Limb (tissue), 2 donors: Measurements from ENCODE around the gene ME2.
A peak's percentile ranks its signal among the peaks of the same experiment; 100 is the strongest.
"Not testable (repeated sequence)": the region's sequence is repeated elsewhere in the genome, so short reads cannot be mapped to it uniquely, and the experiment has no call there.

Experiments used
- DNase-seq, 2 donors: peaks; one replicate each; pipeline ENCODE4 v3.0.0-alpha.2; 2016; ENCODE audit errors: extremely low spot score in 2 of 2

ME2 gene

DNA sequence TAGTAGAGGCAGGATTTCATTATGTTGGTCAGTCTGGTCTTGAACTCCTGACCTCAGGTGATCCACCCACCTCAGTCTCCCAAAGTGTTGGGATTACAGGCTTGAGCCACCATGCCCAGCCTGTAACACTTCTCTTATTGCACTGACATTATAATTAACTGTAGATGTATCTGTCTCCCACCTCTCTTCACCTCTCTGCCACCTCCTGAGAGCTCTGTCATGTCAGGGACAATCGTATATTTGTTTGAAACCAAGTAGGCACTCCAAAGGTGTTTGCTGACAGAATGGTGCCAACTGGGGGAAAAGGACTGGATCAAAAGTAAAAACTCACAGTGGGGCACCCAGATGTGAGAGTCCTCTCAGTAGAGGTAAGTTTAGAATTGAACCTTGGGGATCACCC lies 17.3 kb upstream of the ME2 start:
- DNase-seq, result no peak

DNA sequence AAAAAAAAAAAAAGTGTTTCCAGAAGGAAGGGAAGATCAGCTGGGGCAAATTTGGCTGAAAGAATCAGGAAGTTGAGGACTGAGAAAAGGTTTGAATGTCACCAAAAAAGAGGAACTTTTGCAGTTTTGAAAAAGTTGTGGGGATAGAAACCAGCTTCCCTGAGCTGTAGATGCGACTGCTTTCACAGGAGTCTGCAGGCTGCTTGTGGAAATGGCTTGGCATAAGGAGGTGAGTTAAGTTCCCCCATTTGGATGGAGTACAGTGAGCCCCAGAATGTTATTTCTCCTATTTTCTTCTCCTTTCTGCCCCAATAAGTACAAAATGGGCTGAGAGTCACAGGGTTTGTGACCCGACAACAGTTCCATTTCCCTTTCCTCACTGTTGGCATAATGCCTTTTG lies 16.5 kb upstream of the ME2 start:
- no peak for DNase-seq

DNA sequence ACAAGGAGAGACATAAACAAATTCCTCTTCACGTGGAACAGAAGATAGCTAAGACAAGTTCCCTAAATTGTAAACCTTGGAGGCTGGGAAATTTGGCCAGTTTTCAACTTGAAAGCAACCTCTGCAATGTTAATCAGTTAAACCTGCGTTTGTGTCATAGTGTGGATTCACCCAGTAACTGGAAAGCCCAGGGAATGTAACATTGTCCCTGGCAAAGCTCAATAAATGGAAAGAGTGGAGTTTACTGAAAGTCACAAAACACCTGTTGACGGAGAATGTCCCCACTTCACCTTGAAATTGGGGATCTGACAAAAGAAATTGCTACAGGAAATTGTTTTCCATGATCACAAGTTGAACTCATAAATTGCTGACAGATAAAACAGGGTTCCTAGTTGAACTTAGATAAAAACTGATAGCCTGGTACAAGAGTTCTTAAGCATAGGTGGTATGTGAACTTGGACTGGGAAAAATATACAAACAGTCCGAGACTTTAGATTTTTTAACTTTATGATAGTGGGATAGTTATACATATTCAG lies 15.0 kb upstream of the ME2 start:
- no peak for DNase-seq

DNA sequence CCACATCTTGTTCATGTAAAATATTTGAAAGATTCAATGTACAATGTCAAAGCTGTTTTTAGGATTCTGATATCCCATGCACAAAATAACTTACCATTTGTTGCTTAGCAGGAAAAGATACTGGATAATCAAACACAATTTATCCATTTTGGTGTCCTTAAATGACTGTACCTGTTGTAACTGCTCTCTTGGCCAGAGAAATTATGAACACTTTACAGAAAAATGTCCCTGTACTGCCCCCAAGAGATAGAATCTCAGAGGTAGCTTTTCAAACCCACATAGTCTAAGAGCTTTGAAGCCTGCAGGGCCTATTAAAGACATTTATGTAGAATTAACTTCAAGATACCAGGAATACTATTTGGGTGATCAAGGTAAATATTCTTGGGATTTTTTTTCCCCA lies 12.2 kb upstream of the ME2 start:
- no peak for DNase-seq

DNA sequence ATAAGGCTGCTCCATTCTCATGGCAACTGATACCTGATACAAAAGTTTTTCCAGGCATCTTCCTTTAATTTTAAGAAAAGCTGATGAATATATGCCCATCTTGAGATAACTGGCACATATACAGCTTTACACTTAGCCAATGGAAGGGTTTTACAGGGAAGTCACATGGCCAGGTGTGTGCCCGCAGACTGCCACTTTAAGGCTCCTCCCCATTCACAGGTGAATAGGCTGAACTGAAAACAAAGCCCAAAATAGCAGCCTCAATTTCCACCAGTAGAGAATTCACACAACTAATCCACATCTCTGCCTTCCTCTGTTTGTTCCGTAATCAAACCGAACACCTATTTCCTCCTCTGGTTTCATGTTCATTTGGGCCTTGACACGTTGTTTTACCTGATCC lies 9.8 kb upstream of the ME2 start:
- DNase-seq, result no peak

DNA sequence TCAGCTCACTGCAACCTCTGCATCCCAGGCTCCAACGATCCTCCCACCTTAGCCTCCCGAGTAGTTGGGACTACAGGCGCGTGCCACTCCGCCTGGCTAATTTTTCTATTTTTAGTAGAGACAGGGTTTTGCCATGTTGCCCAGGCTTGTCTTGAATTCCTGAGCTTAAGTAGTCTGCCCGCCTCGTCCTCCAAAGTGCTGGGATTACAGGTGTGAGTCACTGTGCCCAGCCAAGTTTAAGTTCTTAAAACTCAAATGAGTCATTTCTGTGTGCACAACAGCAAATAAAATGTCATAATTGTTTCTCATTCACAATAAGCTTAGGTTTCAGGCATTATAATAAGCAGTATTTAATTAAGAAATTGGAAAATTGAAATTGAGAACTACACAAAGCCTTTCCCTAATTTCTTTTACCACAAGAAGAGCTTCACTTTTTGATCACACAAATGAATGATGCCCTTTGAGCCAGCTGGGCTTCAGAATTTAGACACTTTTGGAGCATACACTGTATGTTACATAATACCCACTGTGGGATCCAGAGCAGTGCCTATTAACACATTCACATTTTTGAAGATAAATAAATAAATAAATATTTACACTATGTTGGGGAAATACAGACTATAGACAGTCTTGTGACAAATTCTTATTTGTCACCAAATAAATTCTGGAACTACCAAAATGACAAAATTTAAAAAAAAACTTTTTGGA lies 8.6 kb upstream of the ME2 start:
- no peak for DNase-seq

DNA sequence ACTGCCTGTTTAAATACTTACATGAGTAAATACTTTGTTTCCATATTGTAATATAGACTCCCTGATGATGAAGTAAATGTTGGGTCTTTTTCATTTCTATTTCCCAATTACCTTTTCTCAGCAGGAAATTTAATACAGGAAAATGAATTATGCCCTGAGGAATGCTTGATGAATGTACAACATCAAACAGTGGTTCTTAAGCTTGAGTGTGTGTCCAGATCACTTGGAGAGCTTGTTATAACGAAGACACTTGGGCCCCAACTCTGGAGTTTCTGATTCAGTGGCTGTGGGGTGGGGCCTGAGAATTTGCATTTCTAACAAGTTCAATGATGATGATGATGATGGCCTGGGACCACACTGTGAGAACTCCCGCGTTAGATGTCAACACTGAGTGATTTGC lies 7.1 kb upstream of the ME2 start:
- DNase-seq, result no peak

DNA sequence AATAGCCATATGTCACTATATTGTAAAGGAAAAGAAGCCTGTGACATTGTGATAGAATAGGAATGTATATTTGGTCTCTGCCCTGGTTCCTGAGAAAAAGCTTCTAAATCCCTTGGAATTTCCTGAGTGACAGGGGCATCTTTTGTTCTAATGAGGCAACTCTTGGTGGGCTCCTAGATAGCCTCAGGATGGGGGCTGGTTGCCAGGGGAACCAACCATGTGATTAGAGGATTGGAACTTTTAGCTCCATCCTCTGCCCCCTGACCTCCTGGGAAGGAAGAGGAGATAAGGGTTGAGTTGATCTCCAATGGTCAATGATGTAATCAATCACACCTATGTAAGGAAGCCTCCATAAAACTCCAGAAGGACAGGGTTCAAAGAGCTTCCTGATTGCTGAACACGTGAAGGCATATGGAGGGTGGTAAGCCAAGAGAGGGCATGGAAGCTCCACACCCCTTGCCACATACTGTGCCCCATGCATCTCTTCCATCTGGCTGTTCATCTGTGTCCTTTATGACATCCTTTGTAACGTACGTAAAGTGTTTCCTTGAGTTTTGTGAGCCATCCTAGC lies 2.9 kb upstream of the ME2 start:
- no peak for DNase-seq

DNA sequence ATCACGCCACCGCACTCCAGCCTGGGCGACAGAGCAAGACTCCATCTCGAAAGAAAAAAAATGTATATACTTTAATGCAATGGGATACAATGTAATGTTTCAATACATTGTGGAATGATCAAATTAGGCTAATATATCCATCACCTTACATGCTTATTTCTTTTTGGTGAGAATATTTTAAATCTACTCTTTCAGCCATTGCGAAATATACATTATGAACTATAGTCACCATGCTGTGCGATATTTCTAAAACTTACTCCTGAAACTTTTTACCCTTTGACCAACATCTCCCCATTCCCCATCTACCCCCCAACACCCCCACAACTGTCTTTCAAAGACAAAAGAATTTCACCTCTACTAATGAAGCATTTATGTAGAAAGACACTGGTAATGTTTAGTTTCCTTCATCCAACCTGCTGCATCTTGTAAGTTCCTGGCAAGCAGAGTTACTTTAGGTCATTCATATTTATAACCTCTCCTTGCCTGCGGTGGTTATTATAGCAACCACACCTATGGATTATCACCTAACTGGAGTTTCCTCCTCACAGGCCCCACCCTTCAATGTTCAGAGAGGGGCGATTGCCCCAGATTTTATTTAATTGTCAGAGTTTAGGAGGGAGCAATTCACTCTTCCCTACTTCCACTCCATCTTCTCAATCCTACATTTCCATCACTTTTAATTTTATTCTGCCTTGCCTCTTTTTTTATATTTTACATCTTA lies 1.2 kb upstream of the ME2 start:
- no peak for DNase-seq

DNA sequence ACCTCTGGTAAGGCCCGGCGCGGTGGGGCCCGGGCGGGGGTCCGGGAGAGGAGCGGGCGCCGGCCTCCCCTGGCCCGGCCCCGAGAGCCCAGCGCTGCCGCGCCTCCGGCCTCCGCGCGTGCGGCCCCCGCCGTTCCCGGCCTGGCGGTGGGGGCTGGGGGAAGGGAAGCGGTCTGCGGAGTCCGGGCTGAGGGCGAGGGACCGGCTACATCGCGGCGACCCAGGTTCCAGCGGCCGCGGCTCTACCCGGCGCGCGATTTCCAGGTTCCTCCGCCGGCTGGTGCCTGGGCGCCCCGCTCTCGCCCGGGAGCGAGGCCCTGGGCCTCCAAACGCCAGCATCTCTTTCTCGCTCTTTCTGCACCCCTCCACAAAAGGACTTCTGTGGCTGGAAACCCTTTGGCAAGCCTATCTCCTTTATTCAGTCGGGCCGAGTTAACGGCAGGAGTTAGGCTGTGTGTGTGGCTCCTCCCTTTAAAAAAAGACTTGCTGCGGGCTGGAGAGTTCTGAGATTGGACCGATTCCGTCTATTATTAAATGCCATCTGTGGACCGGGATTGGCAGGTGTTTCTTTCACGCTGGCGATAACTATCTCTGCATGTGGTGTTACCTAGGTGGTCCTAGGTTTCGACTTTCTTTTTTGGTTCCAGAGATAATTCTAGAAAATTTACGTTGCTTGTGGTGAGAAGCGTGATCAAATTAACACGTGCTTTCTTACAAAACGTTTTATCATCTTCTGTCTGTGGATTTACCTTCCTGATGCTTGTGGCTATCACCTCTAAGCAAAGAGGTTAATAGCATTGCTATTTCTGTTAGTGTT lies 592 bp downstream of the ME2 start:
- DNase-seq, result peak in 1 of 2 donors; percentile 25

DNA sequence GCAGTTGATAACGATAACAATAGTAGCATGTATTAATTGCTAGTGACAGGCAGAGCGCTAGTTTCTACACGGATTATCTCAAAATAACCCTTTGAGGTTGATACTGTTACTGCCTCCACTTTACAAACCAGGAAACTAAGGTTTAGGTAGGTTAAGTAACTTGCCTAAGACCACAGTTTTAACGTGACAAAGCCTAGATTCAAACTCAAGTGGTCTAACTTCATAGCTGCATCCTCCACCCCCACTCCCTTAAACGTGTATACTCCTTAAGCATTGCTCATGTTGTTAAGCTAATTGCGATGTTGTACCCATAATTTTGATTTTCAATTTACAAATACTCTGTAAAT lies 1.2 kb downstream of the ME2 start:
- DNase-seq, result no peak

DNA sequence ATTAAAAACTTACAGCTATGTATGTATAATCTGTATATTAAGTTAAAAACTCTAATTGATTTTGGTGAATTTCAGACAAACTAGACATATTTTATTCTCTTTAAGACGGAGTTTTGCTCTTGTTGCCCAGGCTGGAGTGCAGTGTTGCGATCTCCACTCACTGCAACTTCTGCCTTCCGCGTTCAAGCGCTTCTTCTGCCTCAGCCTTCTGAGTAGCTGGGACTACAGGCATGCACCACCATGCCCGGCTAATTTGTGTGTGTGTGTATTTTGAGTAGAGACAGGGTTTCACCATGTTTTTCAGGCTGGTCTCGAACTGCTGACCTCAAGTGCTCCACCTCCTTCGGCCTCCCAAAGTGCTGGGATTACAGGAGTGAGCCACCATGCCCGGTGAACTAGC lies 2.0 kb downstream of the ME2 start:
- DNase-seq, result not testable (repeated sequence)

DNA sequence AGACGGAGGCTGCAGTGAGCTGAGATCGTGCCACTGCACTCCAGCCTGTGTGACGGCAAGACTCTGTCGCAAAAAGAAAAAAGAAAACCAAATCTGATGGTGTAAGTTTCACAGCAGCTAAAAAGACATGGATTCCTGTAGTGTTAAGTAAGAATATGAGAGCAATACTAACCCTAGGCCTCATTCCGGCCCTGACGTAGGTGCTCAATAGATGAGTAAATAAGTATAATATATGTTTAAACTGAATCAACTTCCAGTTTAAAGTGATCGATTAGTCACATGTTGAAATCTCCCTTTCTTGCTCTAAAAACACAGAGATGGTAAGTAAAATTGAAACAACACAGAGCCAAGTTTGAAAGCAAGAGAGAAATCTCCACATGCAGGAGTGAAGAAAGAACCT lies 8.0 kb downstream of the ME2 start:
- no peak for DNase-seq

DNA sequence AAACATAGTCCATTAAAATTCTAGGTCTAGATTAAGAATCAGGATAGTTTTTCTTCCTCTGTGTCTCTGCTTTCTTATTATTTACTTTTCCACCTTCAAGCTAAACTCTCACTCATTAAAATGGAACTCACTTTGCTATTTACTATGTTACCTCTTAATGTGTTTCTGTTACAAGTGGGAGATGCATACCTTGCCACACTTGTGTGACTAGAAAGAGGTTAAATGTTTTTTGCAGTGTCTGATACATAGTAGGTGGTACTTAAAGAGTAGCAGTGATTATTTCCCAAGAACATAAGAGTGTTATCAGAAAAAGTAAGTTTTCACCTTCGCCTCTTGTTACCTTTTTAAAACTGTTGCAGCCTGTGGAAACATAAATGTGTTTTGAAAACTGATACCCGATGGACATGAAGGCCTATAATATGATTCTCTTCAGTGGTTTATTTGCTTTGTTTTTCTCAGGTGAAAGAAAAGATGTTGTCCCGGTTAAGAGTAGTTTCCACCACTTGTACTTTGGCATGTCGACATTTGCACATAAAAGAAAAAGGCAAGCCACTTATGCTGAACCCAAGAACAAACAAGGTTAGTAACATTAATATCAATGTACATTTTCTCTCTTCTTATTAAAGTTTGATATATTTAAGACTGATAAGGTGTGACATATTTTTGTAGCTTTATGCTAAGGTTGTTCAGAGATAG lies 16.6 kb downstream of the ME2 start:
- DNase-seq, result no peak

DNA sequence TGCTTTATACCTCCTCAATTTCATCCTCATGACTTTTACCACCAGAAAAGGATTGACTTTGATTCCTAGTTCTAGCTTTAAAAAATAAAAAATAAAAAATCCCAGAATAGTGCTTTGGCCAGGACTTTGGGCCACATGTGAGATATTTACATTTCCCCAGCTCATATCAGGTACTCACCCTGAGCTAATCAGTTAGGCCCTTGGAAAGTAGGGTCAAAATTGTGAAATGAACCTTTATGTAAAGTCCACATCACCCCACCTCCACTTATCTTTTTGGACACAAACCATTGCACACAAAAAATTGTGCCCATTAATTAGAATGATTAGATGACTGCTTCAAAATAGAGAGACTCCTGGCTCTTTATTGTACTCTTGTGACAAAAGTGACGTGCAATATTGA lies 17.2 kb downstream of the ME2 start:
- no peak for DNase-seq

DNA sequence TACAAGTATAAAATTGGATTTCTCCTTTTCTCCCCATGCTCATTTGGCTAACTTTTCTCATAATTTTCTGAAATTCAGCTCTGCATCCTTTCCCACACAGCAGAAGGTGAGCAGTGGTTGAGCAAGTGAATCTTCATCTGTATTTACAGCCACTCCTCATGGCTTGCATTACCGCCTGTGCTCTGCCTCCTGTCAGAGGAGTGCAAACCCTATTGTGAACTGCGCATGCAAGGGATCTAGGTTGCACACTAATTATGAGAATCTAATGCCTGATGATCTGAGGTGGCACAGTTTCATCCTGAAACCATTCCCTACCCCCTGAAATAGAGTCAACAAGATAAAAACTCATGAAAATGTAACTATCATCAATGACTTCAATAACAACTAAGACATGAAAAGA lies 20.0 kb downstream of the ME2 start:
- DNase-seq, result no peak

DNA sequence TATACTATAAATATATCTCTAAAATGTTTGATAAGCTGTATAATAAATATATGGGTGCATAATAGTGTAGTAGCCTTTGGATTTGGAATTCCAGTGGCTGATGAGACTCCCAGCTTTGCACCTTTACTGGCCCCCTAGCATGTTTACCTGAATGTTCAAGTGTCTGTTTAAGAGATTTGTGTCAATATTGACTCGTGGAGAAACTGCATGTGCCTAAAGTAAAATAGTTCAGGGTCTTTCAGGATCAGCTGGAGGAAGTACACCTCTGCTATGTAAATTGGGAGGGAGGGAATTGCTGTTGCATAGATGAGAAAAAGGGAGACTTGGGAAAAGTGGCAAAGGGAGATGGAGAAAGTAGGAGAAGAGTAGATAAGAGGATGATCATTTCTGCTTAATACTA lies 23.9 kb downstream of the ME2 start:
- no peak for DNase-seq

DNA sequence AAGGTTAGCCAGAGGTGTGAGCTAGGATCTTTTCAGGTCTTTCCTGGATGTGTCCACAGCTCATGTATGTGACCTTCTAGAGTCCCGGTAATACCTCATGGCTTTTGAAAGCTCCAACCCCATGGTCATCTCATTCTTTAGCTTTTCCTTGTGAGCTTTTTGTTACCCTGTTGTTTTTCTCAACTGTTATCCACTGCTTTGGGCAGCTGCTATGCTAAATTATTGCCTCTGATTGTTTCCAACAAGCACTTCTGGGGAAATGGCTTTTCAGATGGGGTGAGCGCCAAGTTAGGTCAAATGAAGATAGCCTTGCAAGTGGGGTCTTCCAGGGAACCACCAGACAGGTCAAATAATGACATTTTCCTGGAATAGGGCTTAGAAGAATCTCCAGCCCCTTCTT lies 27.9 kb downstream of the ME2 start:
- DNase-seq, result no peak

DNA sequence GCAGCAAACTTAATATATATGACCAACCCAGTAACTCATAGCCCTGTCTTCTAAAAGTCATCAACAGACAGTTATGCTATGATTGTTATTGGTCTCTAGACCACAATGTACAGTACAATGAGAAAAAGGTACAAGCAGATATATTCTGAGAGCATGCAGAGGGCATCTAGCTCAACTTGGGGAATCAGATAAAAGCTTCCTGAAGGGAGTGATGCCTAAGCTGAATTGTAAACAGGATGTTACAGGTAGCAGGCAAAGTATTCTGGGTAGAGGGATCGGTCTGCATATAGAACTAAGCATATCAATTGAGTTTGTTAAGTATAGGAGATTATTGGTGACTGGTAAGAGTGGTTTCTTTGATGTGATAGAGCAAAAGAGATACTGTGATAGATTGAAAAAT lies 30.3 kb downstream of the ME2 start:
- no peak for DNase-seq

DNA sequence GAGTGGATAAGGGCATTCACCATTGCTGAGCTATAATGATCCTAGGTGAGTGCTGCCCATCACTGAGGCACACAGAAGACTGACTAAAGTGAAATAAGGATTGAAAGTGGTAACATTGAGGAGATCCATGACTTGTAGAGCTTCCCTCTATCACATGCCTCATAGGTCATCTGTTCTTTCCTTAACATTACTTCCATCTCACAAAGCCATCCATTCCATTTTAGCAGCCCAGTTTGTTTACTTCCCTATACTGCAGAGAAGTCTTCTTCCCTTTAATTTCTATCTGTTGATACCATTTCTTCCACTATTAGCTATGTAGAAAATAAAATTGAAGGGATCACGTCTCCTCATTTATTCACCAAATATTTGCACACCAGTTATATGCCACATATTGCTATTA lies 32.1 kb downstream of the ME2 start:
- DNase-seq, result no peak

DNA sequence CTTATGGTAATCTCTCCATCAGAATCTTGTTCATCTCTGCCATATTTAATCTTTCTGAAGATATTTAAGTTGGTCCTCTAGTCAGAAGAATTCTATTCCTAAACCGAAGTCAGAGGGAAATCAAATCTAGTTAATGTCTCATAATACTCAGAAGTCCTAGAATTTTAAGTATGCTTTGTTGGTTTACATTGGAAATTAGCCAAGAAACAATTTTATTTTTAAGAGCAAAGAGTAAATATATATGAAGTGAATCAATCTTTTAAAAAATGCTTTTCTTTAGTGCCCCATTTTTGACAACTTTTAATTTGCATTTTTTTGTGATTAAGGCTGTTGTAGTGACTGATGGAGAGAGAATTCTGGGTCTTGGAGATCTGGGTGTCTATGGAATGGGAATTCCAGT lies 38.1 kb downstream of the ME2 start:
- no peak for DNase-seq

DNA sequence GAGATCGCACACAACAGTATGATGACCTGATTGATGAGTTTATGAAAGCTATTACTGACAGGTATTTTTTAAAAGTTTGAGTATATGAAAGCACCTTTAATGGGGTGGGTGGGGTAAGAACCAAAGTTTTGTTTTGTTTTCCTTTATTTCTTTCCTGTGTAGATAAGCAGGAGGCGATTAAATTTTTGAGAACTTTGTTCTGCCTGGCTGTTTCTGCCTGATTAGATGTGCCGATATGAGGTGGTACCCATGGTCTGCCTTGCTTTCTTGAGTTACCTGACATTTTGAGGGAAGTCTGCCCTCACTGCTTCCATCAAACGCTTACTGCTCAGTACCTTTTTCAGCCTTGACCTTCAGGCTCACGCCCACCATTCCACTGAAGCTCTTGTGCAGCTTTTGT lies 39.2 kb downstream of the ME2 start:
- no peak for DNase-seq
